ELF-1 (cell line): ENCODE measurements around the gene EXOC4.

Source experiments
- DNase-seq: peaks from one replicate; pipeline ENCODE4 v3.0.0-alpha.2; 2016; ENCODE audit warnings: low read depth, low spot score

The EXOC4 gene

GRCh38 chr7:133668296-133669060 is 415.6 kb downstream of the EXOC4 start:
- no peak for DNase-seq

- no peak for DNase-seq
Observed at GRCh38 chr7:133669061-133669455, 416.2 kb downstream of the EXOC4 start.

- DNase-seq, result no peak
Observed at GRCh38 chr7:133670250-133670649, 417.4 kb downstream of the EXOC4 start.

- no peak for DNase-seq
Observed at GRCh38 chr7:133672866-133673265, 420.0 kb downstream of the EXOC4 start.

- DNase-seq, result no peak
Observed at GRCh38 chr7:133674079-133674763, 421.3 kb downstream of the EXOC4 start.

- DNase-seq, result no peak
Observed at GRCh38 chr7:133675510-133676218, 422.8 kb downstream of the EXOC4 start.

GRCh38 chr7:133676805-133677370 is 424.0 kb downstream of the EXOC4 start:
- no peak for DNase-seq

GRCh38 chr7:133678137-133678814 is 425.4 kb downstream of the EXOC4 start:
- no peak for DNase-seq

GRCh38 chr7:133679977-133680376 is 427.1 kb downstream of the EXOC4 start:
- no peak for DNase-seq

- DNase-seq, result no peak
Observed at GRCh38 chr7:133681529-133681928, 428.7 kb downstream of the EXOC4 start.

GRCh38 chr7:133682364-133683181 is 429.7 kb downstream of the EXOC4 start:
- DNase-seq, result no peak

- no peak for DNase-seq
Observed at GRCh38 chr7:133683182-133683454, 430.2 kb downstream of the EXOC4 start.

GRCh38 chr7:133688483-133689239 is 435.8 kb downstream of the EXOC4 start:
- no peak for DNase-seq

GRCh38 chr7:133690740-133691139 is 437.9 kb downstream of the EXOC4 start:
- DNase-seq, result no peak

- no peak for DNase-seq
Observed at GRCh38 chr7:133691727-133692610, 439.1 kb downstream of the EXOC4 start.

GRCh38 chr7:133693281-133693680 is 440.4 kb downstream of the EXOC4 start:
- DNase-seq, result no peak

GRCh38 chr7:133696056-133696455 is 443.2 kb downstream of the EXOC4 start:
- DNase-seq, result peak; percentile 26

- DNase-seq, result no peak
Observed at GRCh38 chr7:133697585-133697984, 444.7 kb downstream of the EXOC4 start.

- peak; percentile 5 for DNase-seq
Observed at GRCh38 chr7:133698127-133698526, 445.2 kb downstream of the EXOC4 start.
